ENCODE measurements around the gene F3.

DNA sequence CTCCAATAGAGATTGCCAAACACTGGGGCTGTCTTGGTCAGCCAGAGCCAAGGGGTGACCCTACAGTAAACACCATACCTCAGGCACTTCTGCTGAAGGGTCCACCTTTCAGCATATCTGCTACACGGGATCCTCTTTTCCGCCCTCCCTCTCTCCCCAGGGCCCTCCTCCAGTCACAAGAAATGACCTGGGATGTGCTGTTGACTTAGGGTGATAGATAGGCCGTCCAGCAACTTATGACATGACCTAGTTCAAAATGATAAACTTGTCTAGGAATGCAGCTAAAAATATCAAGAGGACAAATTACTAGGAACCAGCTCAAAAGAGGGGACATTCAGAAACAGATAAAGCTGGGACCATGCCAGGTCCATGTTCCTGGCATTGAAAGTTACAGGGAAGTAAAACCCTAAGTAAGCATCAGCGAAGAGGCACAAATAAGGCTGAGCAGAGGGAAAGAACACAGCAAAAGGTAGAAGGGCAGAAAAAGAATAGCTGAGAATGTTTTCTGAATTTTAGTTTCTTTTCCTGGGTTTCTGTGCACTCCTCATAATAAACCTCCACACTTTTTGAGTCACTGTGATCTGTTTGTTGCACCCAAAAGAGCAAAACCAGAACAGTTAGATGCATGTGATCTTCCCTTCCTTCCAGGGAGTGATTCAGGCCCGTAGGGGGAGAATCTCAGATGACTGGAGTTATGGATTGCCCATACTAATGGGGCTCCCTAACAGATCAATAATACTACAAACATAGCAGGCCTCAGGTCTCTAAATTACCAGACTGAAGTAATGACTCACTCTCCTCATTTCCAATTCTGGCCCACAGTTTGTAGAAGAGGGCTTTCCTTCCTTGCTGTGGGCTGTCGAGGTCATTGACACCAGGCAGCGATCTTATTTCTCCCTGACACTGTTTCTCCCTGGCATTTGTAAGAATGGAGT, 48.9 kb upstream of the F3 start:
- TF ChIP-seq CTCF (IDR thresholded peaks at IDR 0.05; ENCODE audit: low read depth, low read length): no peak
- TF ChIP-seq, protein P1, sequence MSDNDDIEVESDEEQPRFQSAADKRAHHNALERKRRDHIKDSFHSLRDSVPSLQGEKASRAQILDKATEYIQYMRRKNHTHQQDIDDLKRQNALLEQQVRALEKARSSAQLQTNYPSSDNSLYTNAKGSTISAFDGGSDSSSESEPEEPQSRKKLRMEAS (IDR thresholded peaks at IDR 0.05; ENCODE audit: low read depth, low read length): no peak
